ENCODE measurements around the gene ZFP36L1.

The ZFP36L1 gene

DNA sequence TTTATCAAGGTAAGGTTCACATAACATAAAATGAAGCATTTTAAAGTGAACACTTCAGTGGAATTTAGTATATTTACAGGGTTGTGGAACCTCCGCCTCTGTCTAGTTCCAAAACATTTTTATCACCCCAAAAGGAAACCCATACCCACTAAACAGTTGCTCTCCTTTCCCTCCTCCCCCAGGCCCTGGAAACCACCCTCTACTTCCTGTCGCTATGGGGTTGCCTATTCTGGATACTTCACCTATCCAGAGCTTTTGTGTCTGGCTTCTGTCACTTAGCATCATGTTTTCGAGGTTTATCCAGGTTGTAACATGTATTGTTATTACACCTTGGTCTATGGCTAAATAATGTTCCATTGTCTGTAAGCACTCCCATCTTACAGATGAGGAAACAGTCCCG, 27.7 kb upstream of the ZFP36L1 start:
- Mint-ChIP-seq H3K27me3 (no peaks in the 10 kb centered on the region), H3K4me1 (peaks cover 82% of the 10 kb centered on the region), H3K27ac (peak overlapping the region; percentile 89 to 96), H3K9me3 (no peaks in the 10 kb centered on the region), H3K4me3 (peak overlapping the region; percentile 66 to 72)
- DNase-seq (no peak), ATAC-seq (no peak)

DNA sequence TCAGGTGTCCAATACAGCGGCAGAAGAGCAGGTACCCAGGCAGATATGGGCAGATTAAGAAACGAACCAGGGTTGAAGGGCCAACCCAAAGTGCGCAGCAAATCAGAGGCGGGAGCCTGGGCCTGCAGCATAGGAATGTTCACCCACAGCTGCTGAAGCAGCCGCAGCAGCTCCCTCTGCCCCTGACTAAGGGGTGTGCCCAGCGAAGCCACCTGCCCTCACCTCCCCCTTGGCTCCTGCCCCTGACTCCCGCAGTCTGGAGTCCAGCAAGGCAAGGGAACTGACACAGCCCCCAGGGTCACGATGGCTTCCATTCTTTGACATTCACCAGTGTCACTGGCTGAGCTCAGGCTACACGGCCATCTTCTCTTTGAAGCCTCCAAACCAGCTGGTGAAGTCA, 27.3 kb upstream of the ZFP36L1 start:
- no peaks in the 10 kb centered on the region for H3K9me3 Mint-ChIP-seq

DNA sequence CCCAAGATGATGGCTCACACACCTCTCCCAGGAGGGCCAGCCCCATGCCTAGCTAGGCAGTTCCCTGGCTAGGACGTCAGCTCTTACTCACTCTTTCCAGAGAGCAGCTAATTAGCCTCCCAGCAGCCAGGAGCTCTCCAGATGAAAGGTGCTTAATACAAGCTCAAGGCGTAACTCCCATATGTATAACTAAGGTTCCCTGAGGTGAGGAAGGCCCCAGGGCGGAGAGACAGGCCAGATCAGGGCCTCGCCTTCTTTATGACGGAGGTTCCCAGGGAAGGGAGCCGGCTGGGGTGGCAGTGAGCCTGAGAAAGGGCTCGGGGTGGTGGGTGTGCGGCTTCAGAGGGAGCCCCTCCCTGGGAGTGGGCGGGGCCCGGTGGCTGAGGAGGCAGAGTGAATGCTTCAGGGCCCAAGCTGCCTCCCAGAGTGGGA, 26.4 kb upstream of the ZFP36L1 start:
- DNase-seq (no peak), ATAC-seq (peak; percentile 21)
- H3K27me3 Mint-ChIP-seq: no peaks in the 10 kb centered on the region
- H3K4me3 Mint-ChIP-seq: peak overlapping the region; percentile 18 to 66
- H3K9me3 Mint-ChIP-seq: no peaks in the 10 kb centered on the region
- peak overlapping the region; percentile 53 to 85 for H3K27ac Mint-ChIP-seq
- peaks cover 89% of the 10 kb centered on the region for H3K4me1 Mint-ChIP-seq

More for the DNA sequence above, 27.3 kb upstream of the ZFP36L1 start:
- H3K27me3 Mint-ChIP-seq: no peaks in the 10 kb centered on the region
- H3K4me3 Mint-ChIP-seq: peak overlapping the region; percentile 66 to 72
- peaks cover 86% of the 10 kb centered on the region for H3K4me1 Mint-ChIP-seq
- ATAC-seq (no peak), DNase-seq (no peak)
- peak overlapping the region; percentile 89 to 96 for H3K27ac Mint-ChIP-seq

DNA sequence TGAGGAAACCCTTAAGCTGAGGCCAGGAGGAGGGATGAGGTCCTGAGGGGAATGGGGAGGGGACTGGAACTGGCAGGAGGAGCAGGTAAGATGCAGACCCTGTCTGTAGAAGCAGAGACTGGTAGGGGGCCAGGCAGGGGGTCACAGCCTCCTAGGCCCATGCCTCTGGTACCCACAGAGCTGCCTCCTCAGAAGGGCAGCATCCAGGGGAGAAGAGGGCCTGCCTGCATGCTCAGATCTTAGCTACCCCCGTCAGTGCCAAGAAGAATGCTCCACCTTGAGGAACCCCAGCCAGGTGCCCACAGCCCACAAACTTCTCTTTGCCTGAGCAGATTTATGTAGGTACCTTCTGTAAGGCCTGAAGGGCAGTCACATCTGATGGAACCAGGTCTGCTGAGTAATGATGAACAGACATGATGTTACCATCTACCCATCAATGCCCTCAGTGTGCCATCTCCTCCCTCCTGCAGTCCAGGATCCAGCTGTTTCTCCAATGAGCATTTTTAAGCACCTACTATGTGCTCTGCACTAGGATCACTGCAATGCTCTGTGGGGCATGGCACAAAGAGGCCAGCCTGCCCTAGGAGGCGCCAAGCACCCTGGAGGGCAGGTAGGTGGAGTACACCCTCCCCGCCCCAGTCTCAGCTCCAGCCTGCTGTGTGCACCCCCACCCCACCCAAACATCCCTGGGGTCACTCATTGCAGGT, 24.8 kb upstream of the ZFP36L1 start:
- no peaks in the 10 kb centered on the region for H3K27me3 Mint-ChIP-seq
- no peak overlapping the region for H3K4me3 Mint-ChIP-seq
- peaks cover 90% of the 10 kb centered on the region for H3K4me1 Mint-ChIP-seq
- no peaks in the 10 kb centered on the region for H3K9me3 Mint-ChIP-seq
- ATAC-seq: no peak
- DNase-seq: no peak
- peak overlapping the region in 1 of 2 donors; percentile 26 for H3K27ac Mint-ChIP-seq

DNA sequence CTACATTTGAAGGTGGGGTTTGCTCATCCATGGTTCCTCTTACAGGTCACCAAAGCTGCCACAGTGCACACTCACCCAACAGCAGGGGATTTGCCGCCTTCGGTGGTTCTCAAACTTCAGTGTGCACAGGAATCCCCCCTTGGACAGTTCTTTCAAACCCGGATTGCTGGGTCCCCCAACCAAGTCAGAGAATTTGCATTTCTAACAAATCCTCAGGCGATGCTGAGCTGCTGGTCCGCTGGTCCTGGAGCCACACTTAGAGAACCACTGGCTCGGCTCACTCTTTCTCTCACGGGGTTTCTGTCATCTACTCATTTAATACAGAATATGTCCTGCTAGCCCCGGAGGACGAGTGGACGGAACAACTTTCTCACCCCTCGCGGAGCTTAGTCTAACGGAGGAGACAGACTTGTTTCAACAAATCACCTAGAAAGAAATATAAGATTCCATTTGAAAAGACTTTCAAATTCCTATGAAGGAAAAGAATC, 24.1 kb upstream of the ZFP36L1 start:
- no peak for ATAC-seq

DNA sequence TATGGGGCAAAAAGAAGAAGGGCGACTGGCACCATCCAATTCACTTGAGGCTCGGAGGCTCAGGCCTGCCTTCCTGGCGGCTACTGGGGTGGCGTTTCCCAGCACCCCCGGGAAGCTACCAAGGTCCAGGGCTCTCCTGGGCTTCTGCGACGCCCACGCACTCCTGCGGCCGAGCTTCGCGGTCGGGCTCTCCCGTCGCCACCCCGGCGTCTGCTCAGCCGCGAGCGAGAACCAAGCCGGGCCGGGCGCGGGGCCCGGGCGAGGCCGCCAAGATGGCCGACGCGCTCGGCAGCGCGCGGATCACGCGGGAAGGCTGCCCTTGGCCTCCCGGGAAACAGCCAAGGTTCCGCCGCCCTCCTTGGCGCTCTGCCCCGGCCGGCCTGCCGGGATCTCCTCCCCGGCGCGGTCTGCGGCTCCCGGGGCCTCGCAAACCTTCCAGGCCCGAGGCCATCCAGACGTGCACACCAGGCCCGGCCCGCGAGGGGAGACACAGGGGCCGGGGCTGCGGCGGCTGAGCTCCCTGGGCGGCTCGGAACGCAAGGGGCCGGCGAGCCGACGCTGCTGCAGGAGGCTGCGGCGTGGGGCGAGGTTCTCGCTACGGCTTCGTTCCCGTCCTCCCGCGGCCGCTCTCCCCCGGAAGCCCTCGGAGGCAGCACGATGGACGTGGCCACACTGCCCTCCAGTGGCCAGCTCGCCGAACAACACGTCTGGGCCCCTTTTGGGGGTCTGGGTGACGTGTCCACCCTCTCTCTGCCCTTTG, 23.5 kb upstream of the ZFP36L1 start:
- H3K27me3 Mint-ChIP-seq: no peaks in the 10 kb centered on the region
- H3K9me3 Mint-ChIP-seq: no peaks in the 10 kb centered on the region
- ATAC-seq (peak; percentile 86), DNase-seq (peak; percentile 94 to 95)
- H3K4me3 Mint-ChIP-seq: peak overlapping the region; percentile 73 to 86
- peaks cover 90% of the 10 kb centered on the region for H3K4me1 Mint-ChIP-seq
- peak overlapping the region; percentile 96 to 97 for H3K27ac Mint-ChIP-seq

More for the DNA sequence above, 24.1 kb upstream of the ZFP36L1 start:
- Mint-ChIP-seq H3K4me3 (peak overlapping the region; percentile 73 to 86), H3K4me1 (peaks cover 90% of the 10 kb centered on the region), H3K9me3 (no peaks in the 10 kb centered on the region), H3K27ac (peak overlapping the region; percentile 89 to 96), H3K27me3 (no peaks in the 10 kb centered on the region)
- no peak for DNase-seq

DNA sequence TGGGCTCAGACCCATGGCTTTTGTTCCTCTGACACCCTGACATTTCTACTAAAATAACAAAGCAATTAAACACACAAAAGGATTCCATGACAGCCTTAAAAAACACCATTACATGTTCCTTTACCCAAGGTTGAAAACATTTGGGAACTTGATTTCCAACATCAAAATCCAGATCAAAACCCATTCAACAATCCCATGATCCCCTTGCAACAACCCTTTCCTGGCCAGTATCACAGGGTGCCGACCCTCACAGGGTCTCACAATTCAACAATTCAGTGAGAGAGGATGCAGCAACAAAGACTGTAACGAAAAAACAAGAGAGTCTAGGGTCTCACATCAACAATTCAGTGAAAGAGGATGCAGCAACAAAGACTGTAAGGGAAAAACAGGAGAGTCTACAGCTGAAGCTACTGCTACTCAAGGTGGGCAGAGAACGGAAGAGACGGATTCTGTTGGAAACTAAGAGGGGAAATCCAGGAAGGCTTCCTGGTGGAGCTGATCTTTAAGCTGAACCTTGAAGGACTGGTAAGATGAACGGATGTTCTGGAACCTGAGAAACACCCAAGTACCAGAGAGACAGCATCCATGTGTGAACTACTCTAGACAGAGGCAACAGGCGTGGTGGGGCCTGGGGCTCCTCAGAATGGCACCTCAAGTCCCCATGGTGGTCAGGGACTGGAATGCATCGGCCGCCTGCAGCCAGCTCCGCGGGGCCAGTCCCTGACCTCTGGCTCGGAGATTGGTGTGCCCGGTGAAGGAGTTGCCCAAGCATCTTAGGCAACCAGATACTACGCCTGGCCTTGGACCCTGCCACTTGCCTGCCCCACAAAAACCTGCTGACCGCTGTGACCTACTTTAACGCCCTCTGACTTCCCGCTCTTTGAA, 22.7 kb upstream of the ZFP36L1 start:
- H3K27me3 Mint-ChIP-seq: no peaks in the 10 kb centered on the region
- no peaks in the 10 kb centered on the region for H3K9me3 Mint-ChIP-seq
- peak overlapping the region; percentile 73 to 86 for H3K4me3 Mint-ChIP-seq
- DNase-seq (no peak), ATAC-seq (peak; percentile 5)
- H3K27ac Mint-ChIP-seq: peak overlapping the region; percentile 96 to 97
- H3K4me1 Mint-ChIP-seq: peaks cover 88% of the 10 kb centered on the region

DNA sequence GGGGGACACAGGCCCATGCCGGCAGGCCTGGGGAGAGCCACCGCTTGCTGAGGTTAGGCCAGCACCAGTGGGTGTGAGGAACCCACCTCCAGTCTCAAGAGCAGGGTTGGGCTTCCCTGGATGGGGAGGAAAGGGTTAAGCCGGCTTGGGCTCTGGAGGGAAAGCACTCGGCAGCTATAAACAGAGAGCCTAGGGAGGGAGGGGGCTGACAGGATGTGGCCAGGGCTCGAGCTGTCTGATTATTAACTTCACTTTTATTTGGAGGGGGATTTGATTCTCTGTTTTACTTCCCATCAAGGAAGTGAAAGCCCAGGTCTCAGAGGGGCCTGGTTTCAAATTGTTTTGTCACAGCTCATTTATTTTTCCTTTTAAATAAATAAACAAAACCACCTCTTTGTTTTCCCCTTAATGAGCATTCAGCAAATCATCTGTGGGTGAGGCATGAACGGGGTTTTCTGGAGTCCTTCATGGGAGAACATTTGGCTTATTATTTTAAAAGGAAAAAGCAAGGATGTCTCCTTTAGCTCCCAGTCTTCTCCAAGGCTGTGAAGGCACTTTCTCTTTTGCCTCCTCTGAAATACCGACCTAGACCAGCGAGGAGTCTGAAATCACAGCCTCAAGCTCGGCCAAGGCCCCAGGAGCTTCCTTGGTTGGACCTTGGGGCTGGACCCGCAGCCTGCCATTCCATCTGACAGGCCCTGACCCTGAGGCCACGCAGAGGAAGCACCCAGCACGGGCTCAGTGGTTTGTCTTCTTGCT, 21.9 kb upstream of the ZFP36L1 start:
- H3K4me1 Mint-ChIP-seq: peaks cover 85% of the 10 kb centered on the region
- H3K4me3 Mint-ChIP-seq: peak overlapping the region; percentile 73 to 86
- peak overlapping the region; percentile 96 to 97 for H3K27ac Mint-ChIP-seq
- no peaks in the 10 kb centered on the region for H3K9me3 Mint-ChIP-seq
- ATAC-seq (peak; percentile 49), DNase-seq (peak in 1 of 2 donors; percentile 63)
- H3K27me3 Mint-ChIP-seq: no peaks in the 10 kb centered on the region

DNA sequence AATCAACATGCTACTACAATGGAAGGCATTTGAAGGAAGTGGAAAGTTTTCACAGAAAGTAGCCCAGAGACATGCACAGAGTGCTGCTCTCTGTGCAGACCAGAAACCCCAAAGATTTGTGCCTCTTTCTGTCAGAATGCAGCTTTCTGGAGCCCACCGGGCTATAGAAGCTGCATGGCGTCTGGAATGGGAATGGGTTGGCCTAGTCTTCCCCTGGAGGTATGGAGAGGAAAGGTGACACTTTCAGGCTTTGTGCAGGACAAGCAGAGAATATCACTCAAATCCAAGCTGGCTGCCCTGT, 21.3 kb upstream of the ZFP36L1 start:
- ATAC-seq: no peak
- Mint-ChIP-seq H3K27me3 (no peaks in the 10 kb centered on the region), H3K4me3 (peak overlapping the region; percentile 73 to 86), H3K27ac (peak overlapping the region; percentile 95 to 96), H3K9me3 (no peaks in the 10 kb centered on the region), H3K4me1 (peaks cover 81% of the 10 kb centered on the region)
- no peak for DNase-seq

DNA sequence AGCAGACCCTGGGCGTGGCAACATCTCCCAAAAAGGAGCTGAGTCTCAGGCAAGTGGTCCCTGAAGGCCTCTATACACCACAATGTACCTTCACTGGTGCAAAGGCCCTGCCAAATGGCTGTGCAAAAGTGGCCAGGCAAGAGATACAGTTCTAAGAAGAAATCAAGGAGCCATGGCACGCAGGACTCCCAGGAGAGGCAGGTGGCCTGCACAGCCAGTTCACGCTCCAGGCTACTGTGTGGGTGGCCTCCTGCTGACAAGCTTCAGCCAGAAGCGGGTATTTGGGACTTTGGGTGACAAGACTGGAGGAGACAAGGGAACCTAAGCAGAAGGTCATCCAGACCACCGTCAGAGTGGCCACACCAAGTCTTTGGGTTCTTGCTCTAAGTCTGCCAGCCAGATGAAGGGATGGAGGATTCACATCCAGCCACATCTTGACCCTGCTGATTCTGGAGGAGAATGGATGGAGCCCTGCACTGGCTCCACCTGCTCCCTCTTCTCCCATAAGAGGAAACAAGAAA, 20.5 kb upstream of the ZFP36L1 start:
- Mint-ChIP-seq H3K4me3 (peak overlapping the region in 1 of 2 donors; percentile 73), H3K27ac (peak overlapping the region in 1 of 2 donors; percentile 63), H3K27me3 (no peaks in the 10 kb centered on the region), H3K4me1 (peaks cover 81% of the 10 kb centered on the region), H3K9me3 (no peaks in the 10 kb centered on the region)
- DNase-seq (no peak), ATAC-seq (no peak)

DNA sequence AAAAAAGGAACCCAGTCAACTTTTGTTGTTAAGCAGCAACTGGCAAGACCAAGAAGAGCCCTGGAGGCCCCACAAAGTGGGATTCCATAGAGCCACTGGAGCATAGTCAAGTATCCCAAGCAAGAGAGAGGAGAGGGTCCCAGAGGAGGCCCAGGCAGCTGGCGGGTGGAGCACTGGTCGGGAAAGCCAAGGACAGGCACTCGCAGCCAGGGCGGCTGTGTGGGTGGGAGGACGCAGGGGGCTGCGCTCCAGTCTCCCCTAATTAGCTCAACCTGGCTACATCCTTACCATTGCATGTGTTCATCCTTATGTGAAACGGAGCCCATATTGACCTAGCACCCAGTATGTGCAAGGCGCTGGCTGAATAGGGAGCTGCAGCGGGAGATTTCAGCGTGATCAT, 18.3 kb upstream of the ZFP36L1 start:
- H3K4me3 Mint-ChIP-seq: no peak overlapping the region
- no peak overlapping the region for H3K27ac Mint-ChIP-seq
- no peaks in the 10 kb centered on the region for H3K9me3 Mint-ChIP-seq
- peaks cover 80% of the 10 kb centered on the region for H3K4me1 Mint-ChIP-seq
- ATAC-seq (no peak), DNase-seq (no peak)
- H3K27me3 Mint-ChIP-seq: no peaks in the 10 kb centered on the region

DNA sequence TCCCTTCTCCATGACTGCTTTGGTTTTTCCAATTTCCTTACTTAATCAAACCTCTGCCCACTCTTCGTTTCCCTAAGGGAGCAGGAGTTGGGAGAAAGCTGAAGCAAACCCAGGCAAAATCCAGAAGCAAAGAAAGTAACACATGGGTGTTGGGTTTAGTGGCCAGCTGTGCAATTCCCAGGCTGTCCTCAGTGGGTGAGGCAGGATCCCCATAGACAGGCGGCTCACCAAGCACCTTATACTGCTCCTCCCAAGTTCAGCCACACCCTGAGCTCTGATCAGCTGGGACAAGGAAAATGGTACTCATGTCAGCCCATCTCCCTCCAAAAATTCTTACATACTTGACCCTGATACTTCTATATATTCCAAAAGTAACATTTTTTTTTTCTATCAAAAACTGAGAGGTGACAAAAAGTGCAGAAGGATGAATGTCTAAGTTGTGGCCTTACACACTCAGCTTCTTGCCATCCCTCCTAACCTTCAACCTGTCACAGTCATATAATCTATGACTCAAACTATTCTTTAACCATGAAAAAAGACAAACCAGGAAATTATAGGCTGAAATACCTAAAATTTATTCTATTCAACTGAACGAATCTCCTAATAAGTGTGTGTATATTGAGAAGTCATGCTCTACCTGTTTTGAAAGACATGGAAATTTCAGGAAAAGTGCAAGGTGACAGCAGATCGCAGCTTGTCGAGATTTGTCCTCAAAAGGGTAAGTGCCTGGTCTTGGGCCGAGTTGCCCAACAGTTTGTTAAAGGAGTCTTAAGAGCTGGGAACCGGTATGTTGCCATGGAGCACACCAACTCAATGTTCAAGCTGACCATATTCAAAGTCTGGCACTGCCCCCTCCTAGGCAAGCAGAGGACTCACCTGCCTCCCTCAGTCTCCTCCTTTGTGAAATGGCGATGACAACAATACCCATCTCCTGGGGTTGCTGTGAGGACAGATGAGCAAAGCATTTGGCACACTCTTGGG, 17.6 kb upstream of the ZFP36L1 start:
- Mint-ChIP-seq H3K27me3 (no peaks in the 10 kb centered on the region), H3K9me3 (no peaks in the 10 kb centered on the region), H3K4me3 (no peak overlapping the region), H3K4me1 (peaks cover 83% of the 10 kb centered on the region), H3K27ac (no peak overlapping the region)
- ATAC-seq: no peak
- no peak for DNase-seq

DNA sequence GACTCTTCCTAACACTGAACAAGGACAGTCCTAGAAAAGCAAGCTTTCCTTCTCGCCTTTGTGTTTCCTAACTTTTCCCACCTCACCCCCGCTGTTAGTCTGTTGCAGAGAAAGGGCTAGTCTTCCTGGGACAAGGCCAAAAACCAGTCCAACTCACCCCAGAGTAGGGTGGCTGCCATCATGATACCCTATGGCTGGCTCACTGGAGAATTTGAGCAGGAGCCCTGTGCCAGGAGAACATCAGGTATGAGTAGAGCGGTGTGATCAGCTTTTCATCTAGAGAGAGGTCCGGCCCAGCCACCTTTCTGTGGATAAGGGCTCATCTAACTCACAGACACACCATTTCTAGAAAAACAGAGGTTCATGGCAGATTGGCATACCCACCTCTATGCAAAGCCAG, 16.7 kb upstream of the ZFP36L1 start:
- DNase-seq (no peak), ATAC-seq (no peak)
- Mint-ChIP-seq H3K27ac (no peak overlapping the region), H3K4me1 (peaks cover 76% of the 10 kb centered on the region), H3K27me3 (no peaks in the 10 kb centered on the region), H3K4me3 (no peak overlapping the region), H3K9me3 (no peaks in the 10 kb centered on the region)

Measured in stimulated activated naive CD8-positive, alpha-beta T cell treated with anti-CD3 and anti-CD28 coated beads, Interleukin-15, amount 100 ng/mL, for 72 hours (primary cell).